ENCODE results near the gene KCNS1.

KCNS1 gene

DNA sequence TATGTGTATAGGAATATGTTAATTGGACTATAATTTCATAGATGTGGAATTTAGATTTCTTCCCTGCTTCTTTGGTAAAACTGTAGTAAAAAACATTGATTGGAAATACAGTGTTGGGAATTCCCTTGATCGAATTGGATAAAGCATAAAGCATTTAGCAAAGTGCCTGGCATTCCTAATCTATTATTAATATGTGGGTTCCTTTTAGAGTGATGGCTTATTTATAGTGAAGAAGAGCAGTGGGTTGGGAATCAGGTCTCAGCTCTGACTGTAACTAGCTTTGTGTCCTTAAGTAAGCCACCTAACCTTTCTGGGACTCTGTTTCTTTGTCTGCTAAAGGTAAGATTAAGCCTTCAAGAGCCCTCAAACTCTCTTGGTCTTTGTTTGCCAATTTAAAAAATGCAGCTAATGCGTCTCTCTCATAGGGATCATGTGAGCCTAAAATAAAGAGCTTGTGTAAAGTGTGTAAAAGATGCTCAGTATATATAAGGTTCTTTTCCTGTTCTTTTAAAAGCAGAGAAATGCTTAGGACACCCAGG, 53.3 kb downstream of the KCNS1 start:
- DNase-seq, result no peak

DNA sequence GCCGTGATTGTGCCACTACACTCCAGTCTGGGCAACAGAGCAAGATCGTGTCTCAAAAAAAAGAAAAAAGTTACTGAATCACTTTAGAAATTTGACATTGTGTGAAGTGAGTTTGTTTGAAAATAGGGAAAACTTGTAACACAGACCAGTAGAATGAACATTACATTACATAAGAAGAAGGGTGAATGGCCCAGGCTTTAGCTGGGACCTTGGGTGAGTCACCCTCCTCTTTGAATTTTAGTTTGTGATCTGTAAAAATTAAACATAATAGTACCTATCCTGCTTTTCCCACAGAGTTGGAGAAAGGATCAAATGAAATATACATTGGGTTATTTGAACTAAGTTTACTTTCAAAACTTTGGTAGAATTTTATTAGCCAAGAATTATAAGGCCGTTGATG, 56.3 kb downstream of the KCNS1 start:
- DNase-seq, result no peak

DNA sequence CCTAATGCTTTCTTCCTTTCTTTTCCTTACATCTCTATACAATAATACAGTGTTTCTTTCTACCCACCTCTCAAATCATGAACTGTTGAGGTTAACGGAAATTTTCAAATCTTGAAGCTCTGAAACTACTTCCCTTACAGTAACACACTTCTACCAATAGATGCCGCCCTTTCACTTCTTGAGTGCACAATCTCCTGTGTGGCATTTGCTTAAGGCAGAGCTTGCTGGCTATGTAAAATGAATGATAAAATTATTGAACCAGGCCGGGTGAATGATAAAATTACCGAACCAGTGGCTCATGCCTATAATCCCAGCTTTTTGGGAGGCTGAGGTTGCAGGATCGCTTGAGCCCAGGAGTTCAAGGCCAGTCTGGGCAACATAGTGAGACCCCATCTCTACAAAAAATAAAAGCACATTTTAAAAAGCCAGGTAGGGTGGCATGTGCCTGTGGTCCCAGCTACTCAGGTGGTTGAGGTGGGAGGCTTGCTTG, 56.8 kb downstream of the KCNS1 start:
- DNase-seq, result peak; percentile 47 to 74

DNA sequence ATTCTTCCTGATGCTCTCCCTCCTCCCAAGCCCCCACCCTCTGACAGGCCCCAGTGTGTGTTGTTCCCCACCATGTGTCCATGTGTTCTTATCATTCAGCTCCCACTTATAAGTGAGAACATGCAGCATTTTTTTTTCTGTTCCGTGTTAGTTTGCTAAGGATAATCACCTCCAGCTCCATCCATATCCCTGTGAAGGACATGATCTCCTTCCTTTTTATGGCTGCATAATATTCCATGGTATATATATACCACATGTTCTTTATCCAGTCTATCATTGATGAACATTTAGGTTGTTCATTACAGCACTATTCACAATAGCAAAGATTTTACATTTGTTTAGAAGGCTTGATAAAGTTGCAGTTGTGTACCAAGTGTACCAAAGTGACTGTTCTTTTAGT, 57.9 kb downstream of the KCNS1 start:
- no peak for DNase-seq

Data from CD4-positive, alpha-beta T cell treated with Interleukin-1 beta for 1 hour (primary cell).